Measurements from ENCODE around the gene KDM4F.

The KDM4F gene

DNA sequence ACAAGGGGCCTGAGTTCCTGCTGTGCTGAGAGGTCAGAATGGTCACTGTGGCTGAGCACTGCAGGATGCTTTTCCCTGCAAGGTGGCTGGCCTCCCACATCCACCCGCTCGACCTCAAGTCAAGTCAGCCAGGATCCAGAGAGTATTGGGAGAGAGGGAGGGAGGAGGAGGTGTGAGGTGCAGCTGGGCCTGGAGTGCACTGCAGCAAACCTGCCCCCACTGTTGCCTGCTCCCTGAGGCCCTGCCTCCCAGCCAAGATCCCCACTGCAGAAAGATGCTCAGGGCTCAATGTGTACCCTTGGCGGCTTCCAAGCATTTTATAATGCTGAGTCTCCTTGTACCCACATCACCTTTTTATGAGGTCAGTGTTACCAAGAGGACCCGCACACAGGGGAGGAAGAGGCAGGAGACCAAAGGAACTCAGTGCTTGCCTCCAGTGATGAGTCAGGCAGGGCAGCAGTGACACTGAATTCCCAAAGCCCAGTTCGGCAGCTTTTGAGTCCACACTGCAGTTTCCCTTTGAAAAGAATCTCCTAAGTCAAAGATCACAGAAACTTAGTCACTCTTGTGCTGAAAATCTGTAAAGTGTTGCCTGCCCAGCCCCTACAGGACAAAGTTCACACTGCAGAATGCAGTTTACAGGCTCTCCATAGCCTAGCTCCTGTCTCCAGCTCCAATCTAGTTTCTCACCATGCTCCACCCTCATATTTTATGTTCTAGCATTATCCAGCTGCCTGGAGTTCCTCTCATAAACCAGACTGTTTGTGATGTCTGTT, 43.5 kb downstream of the KDM4F start:
- DNase-seq = peak; percentile 62

DNA sequence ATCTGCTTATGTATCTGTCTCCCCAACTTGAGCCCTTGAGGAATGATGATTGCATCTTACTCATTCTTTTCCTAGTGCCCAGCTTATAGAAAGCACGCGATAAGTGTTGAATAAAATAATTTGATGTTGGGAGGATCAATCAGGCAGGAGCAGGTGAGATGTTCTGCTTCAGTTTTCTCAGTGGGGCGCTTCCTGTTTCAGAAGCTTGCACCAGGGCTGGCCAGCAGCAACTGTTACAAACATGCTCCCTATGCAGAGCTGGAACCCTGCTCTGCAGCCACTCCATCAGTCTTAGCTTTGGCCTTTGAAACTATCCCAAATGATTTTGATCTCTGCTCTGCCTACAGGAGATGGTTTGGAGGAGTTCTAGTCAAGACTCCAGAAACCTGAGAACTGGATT, 44.3 kb downstream of the KDM4F start:
- no peak for DNase-seq

DNA sequence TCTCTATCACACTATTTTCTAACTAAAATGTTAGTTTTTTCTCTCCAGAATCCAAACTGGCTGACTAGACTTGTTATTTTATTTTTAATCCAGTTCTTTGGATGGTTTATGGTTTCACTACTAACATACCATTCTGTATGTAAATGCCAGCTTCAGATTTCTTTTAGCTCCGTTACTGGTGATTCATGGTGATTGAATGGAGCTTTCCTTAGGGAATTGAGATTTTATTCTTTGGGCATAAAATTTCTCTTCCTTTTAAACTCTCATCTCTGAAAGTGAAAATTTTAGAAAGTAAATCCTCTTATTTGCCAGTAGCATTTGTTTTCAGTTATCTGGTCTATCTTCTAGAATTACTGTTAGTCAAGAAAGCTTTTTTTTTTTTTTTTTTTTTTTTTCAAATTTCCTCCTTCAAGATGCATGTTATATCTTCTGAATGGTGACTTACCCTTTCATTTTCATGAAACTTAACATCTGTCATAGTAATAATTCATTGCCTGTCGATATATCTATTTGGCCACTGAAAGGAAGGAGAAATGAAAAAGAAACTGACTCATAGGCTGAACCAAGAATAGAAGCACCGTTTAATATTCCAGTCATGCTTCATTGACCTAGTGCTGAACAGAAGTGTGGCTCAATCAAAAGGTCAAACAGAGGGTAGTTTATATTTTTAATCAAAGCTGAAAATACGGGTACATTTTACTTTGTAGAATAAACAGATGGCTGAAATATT, 46.8 kb downstream of the KDM4F start:
- DNase-seq = peak; percentile 83

DNA sequence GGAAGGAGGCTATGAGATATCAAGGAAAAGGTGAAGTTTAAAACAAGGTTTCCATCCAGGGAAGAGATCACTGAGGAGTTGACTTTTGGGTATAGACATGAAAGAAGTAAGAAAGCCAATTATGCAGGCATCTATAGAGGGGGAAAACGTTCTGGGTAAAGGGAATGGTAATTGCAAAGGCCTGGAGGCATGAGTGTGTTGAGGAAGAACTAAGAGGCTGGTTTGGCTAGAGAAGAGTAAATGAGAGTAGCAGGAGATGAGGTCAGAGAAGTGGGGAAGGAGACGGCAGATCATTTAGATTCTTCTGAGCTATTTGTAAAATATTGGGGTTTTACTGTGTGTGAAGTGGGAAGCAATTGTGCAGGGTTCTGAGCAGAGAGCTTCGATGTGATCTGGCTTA, 48.0 kb downstream of the KDM4F start:
- DNase-seq = no peak

DNA sequence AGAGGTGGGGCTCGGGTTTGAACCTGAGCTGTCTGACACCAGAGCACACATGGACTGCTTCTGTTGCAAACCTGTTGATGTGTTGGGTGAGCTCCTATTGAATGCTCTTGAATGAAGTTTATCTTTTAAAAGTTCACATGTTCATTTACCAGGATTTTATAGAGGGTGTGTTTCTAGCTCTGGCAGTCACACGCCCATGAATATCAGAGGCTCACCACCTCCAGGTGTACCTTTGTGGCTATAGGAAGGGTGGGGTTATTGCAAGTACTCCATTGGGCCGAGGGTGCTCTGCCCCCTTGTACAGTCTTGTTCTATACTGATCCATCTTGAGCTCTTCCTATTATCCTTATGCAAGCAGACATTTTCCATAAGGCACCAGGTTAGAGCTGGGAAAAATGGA, 49.6 kb downstream of the KDM4F start:
- no peak for DNase-seq

DNA sequence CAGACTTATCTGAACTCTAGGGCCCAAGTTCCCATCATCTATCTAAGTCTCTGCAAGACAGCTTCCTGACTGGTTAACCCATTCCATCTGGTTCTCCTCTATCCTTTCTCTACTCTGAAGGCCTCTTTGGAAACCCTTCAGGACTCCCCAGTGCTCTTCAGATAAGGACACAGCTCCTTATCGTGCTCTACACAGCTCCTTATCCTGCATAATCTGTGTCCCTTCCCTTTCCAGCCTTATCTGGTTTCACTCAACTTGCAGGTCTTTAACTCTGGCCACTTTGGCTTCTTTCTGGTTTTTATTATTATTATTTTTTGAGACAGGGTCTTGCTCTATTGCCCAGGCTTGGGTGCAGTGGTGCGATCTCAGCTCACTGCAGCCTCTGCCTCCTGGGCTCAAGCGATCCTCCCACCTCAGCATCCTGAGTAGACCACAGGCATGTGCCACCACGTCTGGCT, 51.0 kb downstream of the KDM4F start:
- no peak for DNase-seq
